ENCODE results near the gene TSGA10IP. TPM values are rescaled to one million over a fixed set of nuclear protein-coding genes. Genes with fewer than 3 reads are reported as not detected.

Gene TSGA10IP
- total RNA-seq, 1 experiment from 2014 or later: not detected

DNA sequence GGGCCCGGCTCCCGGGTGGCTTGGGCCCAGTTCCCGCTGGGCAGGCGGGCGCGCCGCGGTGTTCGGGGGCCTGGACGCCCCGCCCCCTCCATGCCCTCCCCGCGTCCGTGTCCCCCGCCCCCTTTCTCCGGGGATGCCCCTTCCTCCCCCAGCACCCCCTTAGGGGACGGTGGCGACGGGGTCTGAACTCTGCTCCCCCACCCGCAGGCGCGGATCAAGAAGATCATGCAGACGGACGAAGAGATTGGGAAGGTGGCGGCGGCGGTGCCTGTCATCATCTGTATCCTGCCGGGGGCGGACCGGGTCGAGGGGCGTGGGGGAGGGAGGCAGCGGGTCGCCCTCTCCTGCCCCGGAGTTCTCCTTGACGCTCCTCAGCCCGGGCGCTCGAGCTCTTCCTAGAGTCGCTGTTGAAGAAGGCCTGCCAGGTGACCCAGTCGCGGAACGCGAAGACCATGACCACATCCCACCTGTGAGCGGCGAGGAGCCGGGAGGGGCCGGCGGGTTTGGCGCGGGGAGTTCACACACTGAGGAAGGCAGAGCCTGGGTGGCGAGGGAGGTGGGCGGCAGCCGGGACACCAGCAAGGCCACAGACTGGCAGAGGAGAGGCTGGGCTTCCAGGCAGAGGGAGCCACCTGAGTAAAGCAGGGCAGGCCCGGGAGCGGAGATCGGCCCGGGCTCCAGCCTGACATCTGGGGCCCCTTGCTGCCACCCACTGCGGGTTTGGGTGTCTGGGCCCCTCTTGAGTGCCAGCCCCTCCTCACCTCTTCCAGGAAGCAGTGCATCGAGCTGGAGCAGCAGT, 25.5 kb upstream of the TSGA10IP start:
- TF ChIP-seq, protein P1, sequence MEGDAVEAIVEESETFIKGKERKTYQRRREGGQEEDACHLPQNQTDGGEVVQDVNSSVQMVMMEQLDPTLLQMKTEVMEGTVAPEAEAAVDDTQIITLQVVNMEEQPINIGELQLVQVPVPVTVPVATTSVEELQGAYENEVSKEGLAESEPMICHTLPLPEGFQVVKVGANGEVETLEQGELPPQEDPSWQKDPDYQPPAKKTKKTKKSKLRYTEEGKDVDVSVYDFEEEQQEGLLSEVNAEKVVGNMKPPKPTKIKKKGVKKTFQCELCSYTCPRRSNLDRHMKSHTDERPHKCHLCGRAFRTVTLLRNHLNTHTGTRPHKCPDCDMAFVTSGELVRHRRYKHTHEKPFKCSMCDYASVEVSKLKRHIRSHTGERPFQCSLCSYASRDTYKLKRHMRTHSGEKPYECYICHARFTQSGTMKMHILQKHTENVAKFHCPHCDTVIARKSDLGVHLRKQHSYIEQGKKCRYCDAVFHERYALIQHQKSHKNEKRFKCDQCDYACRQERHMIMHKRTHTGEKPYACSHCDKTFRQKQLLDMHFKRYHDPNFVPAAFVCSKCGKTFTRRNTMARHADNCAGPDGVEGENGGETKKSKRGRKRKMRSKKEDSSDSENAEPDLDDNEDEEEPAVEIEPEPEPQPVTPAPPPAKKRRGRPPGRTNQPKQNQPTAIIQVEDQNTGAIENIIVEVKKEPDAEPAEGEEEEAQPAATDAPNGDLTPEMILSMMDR (IDR thresholded peaks at IDR 0.05; ENCODE audit: insufficient read depth in 1 of 2, low read depth in 1 of 2, low read length in 1 of 2, severe bottlenecking in 1 of 2, unreplicated experiment in 1 of 2): no peak
- DNase-seq: peak in 1 of 2 experiments; percentile 51
- H3K27me3 ChIP-seq (replicated peaks; ENCODE audit: control insufficient read depth, insufficient read depth, low read length): no peaks in the 10 kb centered on the region
- ChIA-PET CTCF (interaction anchor here (1.3 kb wide), 1 partner anchor 29 kb away, joined by 4 read pairs; the partner anchor contains the start of gene CCDC85B), POLR2A (no interaction called here)
- peaks cover 15% of the 10 kb centered on the region for H3K4me1 ChIP-seq
- no TSS peak for BruUV-seq (replicated peaks)
- intact Hi-C loops (cut with micrococcal nuclease; ENCODE audit: unreplicated experiment): loop anchor here (2.0 to 5.0 kb wide), 2 partner anchors 29 to 43 kb away; partner anchors contain the start of genes CCDC85B and SART1
- peak overlapping the region; percentile 95 for H3K4me3 ChIP-seq (ENCODE audit: low read depth, low read length)
- no peaks in the 10 kb centered on the region for H3K9me3 ChIP-seq
- peak overlapping the region; percentile 90 for H3K4me3 Mint-ChIP-seq (ENCODE audit: unreplicated experiment)
- no peaks in the 10 kb centered on the region; the same call in 1 of the 2 replicates for H3K36me3 ChIP-seq (ENCODE audit: control insufficient read depth, insufficient read depth, low read length)
- H3K9me3 Mint-ChIP-seq (ENCODE audit: unreplicated experiment): no peaks in the 10 kb centered on the region
- H3K4me1 Mint-ChIP-seq (ENCODE audit: low read depth, unreplicated experiment): no peaks in the 10 kb centered on the region
- H3K27ac Mint-ChIP-seq (ENCODE audit: unreplicated experiment): peak overlapping the region; percentile 75
- H3K27me3 Mint-ChIP-seq (ENCODE audit: insufficient read depth, unreplicated experiment): no peaks in the 10 kb centered on the region
- H3K36me3 Mint-ChIP-seq (ENCODE audit: insufficient read depth, unreplicated experiment): peaks cover 19% of the 10 kb centered on the region

DNA sequence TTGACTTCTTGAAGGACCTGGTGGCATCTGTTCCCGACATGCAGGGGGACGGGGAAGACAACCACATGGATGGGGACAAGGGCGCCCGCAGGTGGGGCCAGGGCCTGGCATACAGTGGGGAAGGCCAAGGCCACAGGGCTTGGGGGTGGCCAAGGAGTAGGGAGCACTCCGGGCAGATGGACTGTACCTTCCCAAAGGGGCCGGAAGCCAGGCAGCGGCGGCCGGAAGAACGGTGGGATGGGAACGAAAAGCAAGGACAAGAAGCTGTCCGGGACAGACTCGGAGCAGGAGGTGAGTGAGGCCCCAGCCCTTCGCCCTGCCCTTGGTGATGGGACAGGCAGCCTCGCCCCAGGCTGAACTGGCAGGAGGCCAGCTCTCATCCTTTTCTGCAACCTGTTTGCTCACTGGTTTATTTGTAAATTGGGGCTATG, 24.9 kb upstream of the TSGA10IP start:
- H3K27me3 Mint-ChIP-seq (ENCODE audit: insufficient read depth, unreplicated experiment): no peaks in the 10 kb centered on the region
- intact Hi-C loops (cut with micrococcal nuclease; ENCODE audit: unreplicated experiment): no loop called here
- H3K4me3 Mint-ChIP-seq (ENCODE audit: unreplicated experiment): peak overlapping the region; percentile 90
- peaks cover 15% of the 10 kb centered on the region for H3K4me1 ChIP-seq
- no peaks in the 10 kb centered on the region for H3K27me3 ChIP-seq (replicated peaks; ENCODE audit: control insufficient read depth, insufficient read depth, low read length)
- CTCF ChIA-PET: interaction anchor here (0.7 to 1.3 kb wide), 2 partner anchors 30 to 90 kb away, joined by 4 read pairs; partner anchors contain the start of gene CCDC85B
- POLR2A ChIA-PET: no interaction called here
- TF ChIP-seq, protein P1 (IDR thresholded peaks at IDR 0.05; ENCODE audit: insufficient read depth in 1 of 2, low read depth in 1 of 2, low read length in 1 of 2, severe bottlenecking in 1 of 2, unreplicated experiment in 1 of 2): no peak
- no peaks in the 10 kb centered on the region for H3K9me3 Mint-ChIP-seq (ENCODE audit: unreplicated experiment)
- H3K36me3 ChIP-seq (ENCODE audit: control insufficient read depth, insufficient read depth, low read length): no peaks in the 10 kb centered on the region; the same call in 1 of the 2 replicates
- DNase-seq: no peak
- no peaks in the 10 kb centered on the region for H3K4me1 Mint-ChIP-seq (ENCODE audit: low read depth, unreplicated experiment)
- H3K4me3 ChIP-seq (ENCODE audit: low read depth, low read length): peak overlapping the region; percentile 95
- H3K9me3 ChIP-seq: no peaks in the 10 kb centered on the region
- peaks cover 19% of the 10 kb centered on the region for H3K36me3 Mint-ChIP-seq (ENCODE audit: insufficient read depth, unreplicated experiment)
- no peak overlapping the region for H3K27ac Mint-ChIP-seq (ENCODE audit: unreplicated experiment)
- BruUV-seq (replicated peaks): no TSS peak

DNA sequence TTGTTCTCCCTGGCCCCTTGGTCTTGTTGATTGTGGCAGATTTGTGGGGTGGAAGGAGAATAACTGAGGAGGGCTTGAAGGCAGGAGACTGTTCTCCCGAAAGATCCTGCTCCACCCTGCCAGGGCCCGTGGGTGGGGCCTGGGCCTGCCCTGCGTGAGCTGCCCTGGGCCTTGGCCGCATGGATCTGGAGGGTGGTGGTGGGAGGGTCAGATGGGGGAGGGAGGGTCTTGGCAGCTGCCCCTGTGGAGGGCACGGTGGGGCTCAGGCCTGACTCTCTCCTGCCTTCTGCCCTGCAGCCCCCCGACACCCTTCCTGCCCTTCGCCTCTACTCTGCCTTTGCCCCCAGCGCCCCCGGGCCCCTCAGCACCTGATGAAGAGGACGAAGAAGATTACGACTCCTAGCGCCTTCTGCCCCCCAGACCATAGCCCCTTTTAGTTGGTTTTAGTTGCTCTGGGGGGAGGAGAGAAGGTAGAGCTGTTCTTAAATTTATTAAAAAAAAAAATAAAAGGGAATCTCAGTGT, 24.2 kb upstream of the TSGA10IP start:
- Mint-ChIP-seq H3K4me3 (ENCODE audit: unreplicated experiment) (peak overlapping the region; percentile 90), H3K27ac (ENCODE audit: unreplicated experiment) (no peak overlapping the region), H3K27me3 (ENCODE audit: insufficient read depth, unreplicated experiment) (no peaks in the 10 kb centered on the region), H3K9me3 (ENCODE audit: unreplicated experiment) (no peaks in the 10 kb centered on the region), H3K36me3 (ENCODE audit: insufficient read depth, unreplicated experiment) (peaks cover 19% of the 10 kb centered on the region), H3K4me1 (ENCODE audit: low read depth, unreplicated experiment) (no peaks in the 10 kb centered on the region)
- TF ChIP-seq, protein P1 (IDR thresholded peaks at IDR 0.05; ENCODE audit: insufficient read depth in 1 of 2, low read depth in 1 of 2, low read length in 1 of 2, severe bottlenecking in 1 of 2, unreplicated experiment in 1 of 2): no peak
- Histone ChIP-seq H3K9me3 (no peaks in the 10 kb centered on the region), H3K4me3 (ENCODE audit: low read depth, low read length) (no peak overlapping the region), H3K4me1 (peaks cover 15% of the 10 kb centered on the region), H3K27me3 (replicated peaks; ENCODE audit: control insufficient read depth, insufficient read depth, low read length) (no peaks in the 10 kb centered on the region), H3K36me3 (ENCODE audit: control insufficient read depth, insufficient read depth, low read length) (no peaks in the 10 kb centered on the region; the same call in 1 of the 2 replicates)
- no peak for DNase-seq
- BruUV-seq (replicated peaks): no TSS peak
- CTCF ChIA-PET: interaction anchor here (0.7 kb wide), 2 partner anchors 89 to 497 kb away, joined by 4 to 5 read pairs; no protein-coding TSS in a partner anchor
- intact Hi-C loops (cut with micrococcal nuclease; ENCODE audit: unreplicated experiment): no loop called here
- POLR2A ChIA-PET: no interaction called here
